SK-N-SH (cell line): ENCODE results near the gene ZCCHC3. TPM values are rescaled to one million over a fixed set of nuclear protein-coding genes. Genes with fewer than 3 reads are reported as not detected.

Experiments used
- CTCF ChIA-PET: fragments of 300-600, 350-600 bp; formaldehyde crosslinking; extraction: SDS; loops from one replicate; lab custom pipeline; 2021; lab: Yijun Ruan, JAX
- POLR2A ChIA-PET: fragments of 350-600 bp; sonication (Branson Sonifier 250); formaldehyde crosslinking; extraction: SDS; loops from one replicate; lab custom pipeline; 2020; ENCODE audit warnings: antibody characterized with exemption, inconsistent platforms; lab: Yijun Ruan, JAX
- DNase-seq: peaks from one replicate; pipeline ENCODE4 v3.0.0; 2012
- H2AFZ ChIP-seq: fragments of 200-600 bp; sonication (generic); 2 replicates; pipeline ENCODE4 v1.8.1; 2016; ENCODE audit warnings: antibody characterized with exemption, mild to moderate bottlenecking, low read depth
- H3F3A ChIP-seq: fragments of 200-600 bp; sonication (generic); replicated peaks from 2 replicates; pipeline ENCODE3; 2016; ENCODE audit warnings: antibody characterized with exemption, mild to moderate bottlenecking; ENCODE audit not compliant: insufficient read depth
- H3K27ac ChIP-seq, 2 experiments: fragments of 200-500 bp in 1 of 2; fragments of 200-600 bp in 1 of 2; sonication (Bioruptor generic) in 1 of 2; sonication (generic), shearing (Covaris generic) in 1 of 2; 2 replicates each; pipeline versions ENCODE4 v1.5.1 to v1.6.1; 2014 to 2016; ENCODE audit warnings: low read depth in 2 of 2, inconsistent platforms in 1 of 2, low read length in 1 of 2, mild to moderate bottlenecking in 1 of 2, mixed read lengths in 1 of 2
- H3K27me3 ChIP-seq: fragments of 200-600 bp; sonication (generic), shearing (Covaris generic); 2 replicates; pipeline ENCODE4 v1.6.1; 2016; ENCODE audit warnings: mixed run types; ENCODE audit not compliant: insufficient read depth
- H3K36me3 ChIP-seq, 2 experiments: fragments of 200-500 bp in 1 of 2; fragments of 200-600 bp in 1 of 2; sonication (Bioruptor generic) in 1 of 2; sonication (generic) in 1 of 2; replicated peaks in 1 of 2; 2 replicates each; pipeline versions ENCODE3 to v1.5.1; 2014 to 2016; ENCODE audit warnings: low read length in 1 of 2, mild to moderate bottlenecking in 1 of 2; ENCODE audit not compliant: insufficient read depth in 2 of 2, control insufficient read depth in 1 of 2
- H3K4me1 ChIP-seq, 2 experiments: fragments of 200-500 bp in 1 of 2; fragments of 200-600 bp in 1 of 2; sonication (Bioruptor generic) in 1 of 2; sonication (generic), shearing (Covaris generic) in 1 of 2; 2 replicates each; pipeline versions ENCODE4 v1.5.1 to v1.6.1; 2014 to 2016; ENCODE audit warnings: low read depth in 1 of 2, low read length in 1 of 2, mixed run types in 1 of 2; ENCODE audit not compliant: insufficient read depth in 2 of 2, control insufficient read depth in 1 of 2
- H3K4me2 ChIP-seq: fragments of 200-600 bp; sonication (generic), shearing (Covaris generic); 2 replicates; pipeline ENCODE4 v1.6.1; 2017; ENCODE audit warnings: mixed run types
- H3K4me3 ChIP-seq, 2 experiments: fragments of 200-500 bp in 1 of 2; fragments of 200-600 bp in 1 of 2; sonication (Bioruptor generic) in 1 of 2; sonication (generic), shearing (Covaris generic) in 1 of 2; 2 replicates each; pipeline versions ENCODE4 v1.5.1 to v1.8.1; 2014 to 2016; ENCODE audit warnings: low read depth in 2 of 2, inconsistent platforms in 1 of 2, low read length in 1 of 2, mild to moderate bottlenecking in 1 of 2, mixed read lengths in 1 of 2, moderate library complexity in 1 of 2
- H3K79me2 ChIP-seq: fragments of 200-600 bp; sonication (generic); 2 replicates; pipeline ENCODE4 v1.8.1; 2017; ENCODE audit warnings: mild to moderate bottlenecking; ENCODE audit not compliant: insufficient read depth
- H3K9ac ChIP-seq: fragments of 200-600 bp; sonication (generic); 2 replicates; pipeline ENCODE4 v1.6.1; 2017; ENCODE audit warnings: mixed run types
- H3K9me2 ChIP-seq: fragments of 200-600 bp; sonication (generic); 2 replicates; pipeline ENCODE4 v1.6.1; 2017; ENCODE audit warnings: mixed run types
- H3K9me3 ChIP-seq: fragments of 200-600 bp; sonication (generic); 2 replicates; pipeline ENCODE4 v1.6.1; 2017; ENCODE audit warnings: mixed run types, mild to moderate bottlenecking, moderate library complexity
- H4K20me1 ChIP-seq: fragments of 200-600 bp; sonication (generic); 2 replicates; pipeline ENCODE4 v1.6.1; 2017; ENCODE audit warnings: mild to moderate bottlenecking, mixed run types; ENCODE audit not compliant: insufficient read depth
- CHD2 ChIP-seq: fragments of 150-350 bp; IDR thresholded peaks from 2 replicates; pipeline ENCODE4 v1.6.1; 2018; ENCODE audit warnings: low read length; ENCODE audit not compliant: partially characterized antibody
- ELF1 ChIP-seq: IDR thresholded peaks from 2 replicates; pipeline ENCODE4 v1.4.0; 2012
- EP300 ChIP-seq, 2 experiments: IDR thresholded peaks; 2 replicates each; pipeline versions ENCODE4 v1.4.0 to v1.6.1; 2012; ENCODE audit warnings: borderline replicate concordance in 1 of 2, low read depth in 1 of 2, low read length in 1 of 2
- GABPA ChIP-seq: IDR thresholded peaks from 2 replicates; pipeline ENCODE4 v1.4.0; 2012; ENCODE audit warnings: low read depth, mild to moderate bottlenecking
- MXI1 ChIP-seq: IDR thresholded peaks from 2 replicates; pipeline ENCODE4 v1.6.1; 2012; ENCODE audit warnings: mild to moderate bottlenecking, low read depth, low read length, improper control_type of control experiment
- POLR2AphosphoS5 ChIP-seq: IDR thresholded peaks from 2 replicates; pipeline ENCODE4 v1.6.1; 2012; ENCODE audit warnings: low read depth, low read length
- RFX5 ChIP-seq: IDR thresholded peaks from 2 replicates; pipeline ENCODE4 v1.6.1; 2012; ENCODE audit warnings: mild to moderate bottlenecking, improper control_type of control experiment, low read length
- RXRA ChIP-seq: IDR thresholded peaks from 2 replicates; pipeline ENCODE4 v1.4.0; 2012; ENCODE audit warnings: low read depth, mild to moderate bottlenecking, borderline replicate concordance
- TAF1 ChIP-seq: IDR thresholded peaks from 2 replicates; pipeline ENCODE4 v1.6.1; 2012; ENCODE audit warnings: low read depth, mild to moderate bottlenecking, low read length, moderate library complexity, borderline replicate concordance
- TCF12 ChIP-seq: IDR thresholded peaks from 2 replicates; pipeline ENCODE4 v1.4.0; 2012
- USF1 ChIP-seq: IDR thresholded peaks from 2 replicates; pipeline ENCODE4 v1.4.0; 2012; ENCODE audit warnings: low read depth, borderline replicate concordance
- ZBTB33 ChIP-seq: IDR thresholded peaks from 2 replicates; pipeline ENCODE4 v1.4.0; 2012; ENCODE audit warnings: low read depth, borderline replicate concordance
- WGBS: methylation state at CpG from one replicate; pipeline ENCODE4 v1.1.6; 2017; ENCODE audit warnings: low lambda C conversion rate; 5-methylcytosine and 5-hydroxymethylcytosine counted together
- polyA plus RNA-seq, 3 experiments: library from polyadenylated mRNA; depleted of rRNA; stranded (reverse); fragments of >200 nt; gene quantifications; 2 replicates each; pipeline ENCODE4 v1.2.3, GENCODE V29; 2012
- TF ChIP-seq, protein P1 (sequence below): IDR thresholded peaks from 2 replicates; pipeline ENCODE4 v1.6.1; 2012; ENCODE audit warnings: mild to moderate bottlenecking, low read depth, low read length, moderate library complexity
- TF ChIP-seq, protein P2 (sequence below): IDR thresholded peaks from 2 replicates; pipeline ENCODE4 v1.4.0; 2012; ENCODE audit warnings: low read depth

Gene ZCCHC3
- polyA plus RNA-seq, 1 of the 3 experiments (the other 2 are of a cell fraction) = 9.5 TPM

DNA sequence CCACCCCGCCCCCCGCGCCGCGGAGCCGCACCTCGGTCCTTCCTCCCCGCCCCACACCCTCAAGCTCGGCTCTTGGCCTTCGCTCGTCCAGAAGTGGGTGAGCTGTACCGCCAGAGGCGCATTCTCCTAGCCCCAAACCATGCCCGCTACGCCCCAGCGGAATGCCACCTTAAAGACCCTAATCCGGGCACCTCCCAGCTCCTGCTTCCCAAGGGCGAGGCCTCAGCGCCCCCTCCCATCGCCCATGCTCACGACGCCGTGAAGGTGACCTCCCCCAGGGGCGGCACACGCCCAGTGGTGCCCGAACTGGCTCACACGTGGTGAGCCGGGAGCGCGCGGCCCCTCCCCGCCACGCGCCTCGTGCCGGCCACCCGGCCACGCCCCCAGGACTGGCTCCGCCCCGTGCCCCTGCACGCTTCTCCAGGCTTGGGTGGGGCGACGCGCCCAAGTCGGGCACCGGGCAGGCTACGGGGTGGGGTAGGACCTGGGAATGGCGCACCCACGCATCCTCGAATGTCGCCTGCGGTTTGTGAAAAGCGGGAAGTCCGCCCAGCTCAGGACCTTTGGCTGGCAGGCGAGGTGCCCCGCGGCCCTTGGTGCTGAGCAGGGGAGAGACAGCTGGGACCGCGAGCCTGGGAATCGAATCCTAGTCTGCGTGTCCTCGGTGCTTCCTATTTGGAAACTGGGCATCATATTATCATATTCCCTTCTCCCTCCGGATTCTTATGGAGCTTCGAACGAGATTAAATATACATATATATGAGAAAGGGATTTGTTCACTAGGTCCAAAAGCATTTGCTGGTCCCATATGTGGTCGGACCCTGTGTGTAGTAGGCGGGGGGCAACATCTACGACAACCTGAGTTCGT is 27.0 kb downstream of the ZCCHC3 start (continued):
- TF ChIP-seq, protein P1, sequence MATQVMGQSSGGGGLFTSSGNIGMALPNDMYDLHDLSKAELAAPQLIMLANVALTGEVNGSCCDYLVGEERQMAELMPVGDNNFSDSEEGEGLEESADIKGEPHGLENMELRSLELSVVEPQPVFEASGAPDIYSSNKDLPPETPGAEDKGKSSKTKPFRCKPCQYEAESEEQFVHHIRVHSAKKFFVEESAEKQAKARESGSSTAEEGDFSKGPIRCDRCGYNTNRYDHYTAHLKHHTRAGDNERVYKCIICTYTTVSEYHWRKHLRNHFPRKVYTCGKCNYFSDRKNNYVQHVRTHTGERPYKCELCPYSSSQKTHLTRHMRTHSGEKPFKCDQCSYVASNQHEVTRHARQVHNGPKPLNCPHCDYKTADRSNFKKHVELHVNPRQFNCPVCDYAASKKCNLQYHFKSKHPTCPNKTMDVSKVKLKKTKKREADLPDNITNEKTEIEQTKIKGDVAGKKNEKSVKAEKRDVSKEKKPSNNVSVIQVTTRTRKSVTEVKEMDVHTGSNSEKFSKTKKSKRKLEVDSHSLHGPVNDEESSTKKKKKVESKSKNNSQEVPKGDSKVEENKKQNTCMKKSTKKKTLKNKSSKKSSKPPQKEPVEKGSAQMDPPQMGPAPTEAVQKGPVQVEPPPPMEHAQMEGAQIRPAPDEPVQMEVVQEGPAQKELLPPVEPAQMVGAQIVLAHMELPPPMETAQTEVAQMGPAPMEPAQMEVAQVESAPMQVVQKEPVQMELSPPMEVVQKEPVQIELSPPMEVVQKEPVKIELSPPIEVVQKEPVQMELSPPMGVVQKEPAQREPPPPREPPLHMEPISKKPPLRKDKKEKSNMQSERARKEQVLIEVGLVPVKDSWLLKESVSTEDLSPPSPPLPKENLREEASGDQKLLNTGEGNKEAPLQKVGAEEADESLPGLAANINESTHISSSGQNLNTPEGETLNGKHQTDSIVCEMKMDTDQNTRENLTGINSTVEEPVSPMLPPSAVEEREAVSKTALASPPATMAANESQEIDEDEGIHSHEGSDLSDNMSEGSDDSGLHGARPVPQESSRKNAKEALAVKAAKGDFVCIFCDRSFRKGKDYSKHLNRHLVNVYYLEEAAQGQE = no peak
- TF ChIP-seq RFX5 (peak; percentile 81), RXRA (peak; percentile 23; the same call in 1 of the 2 replicates), ELF1 (no peak), GABPA (no peak), TAF1 (no peak; the same call in none of the 2 replicates), USF1 (peak; percentile 72; the same call in 1 of the 2 replicates), MXI1 (peak; percentile 100)
- TF ChIP-seq, protein P2, sequence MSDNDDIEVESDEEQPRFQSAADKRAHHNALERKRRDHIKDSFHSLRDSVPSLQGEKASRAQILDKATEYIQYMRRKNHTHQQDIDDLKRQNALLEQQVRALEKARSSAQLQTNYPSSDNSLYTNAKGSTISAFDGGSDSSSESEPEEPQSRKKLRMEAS = peak; percentile 96

DNA sequence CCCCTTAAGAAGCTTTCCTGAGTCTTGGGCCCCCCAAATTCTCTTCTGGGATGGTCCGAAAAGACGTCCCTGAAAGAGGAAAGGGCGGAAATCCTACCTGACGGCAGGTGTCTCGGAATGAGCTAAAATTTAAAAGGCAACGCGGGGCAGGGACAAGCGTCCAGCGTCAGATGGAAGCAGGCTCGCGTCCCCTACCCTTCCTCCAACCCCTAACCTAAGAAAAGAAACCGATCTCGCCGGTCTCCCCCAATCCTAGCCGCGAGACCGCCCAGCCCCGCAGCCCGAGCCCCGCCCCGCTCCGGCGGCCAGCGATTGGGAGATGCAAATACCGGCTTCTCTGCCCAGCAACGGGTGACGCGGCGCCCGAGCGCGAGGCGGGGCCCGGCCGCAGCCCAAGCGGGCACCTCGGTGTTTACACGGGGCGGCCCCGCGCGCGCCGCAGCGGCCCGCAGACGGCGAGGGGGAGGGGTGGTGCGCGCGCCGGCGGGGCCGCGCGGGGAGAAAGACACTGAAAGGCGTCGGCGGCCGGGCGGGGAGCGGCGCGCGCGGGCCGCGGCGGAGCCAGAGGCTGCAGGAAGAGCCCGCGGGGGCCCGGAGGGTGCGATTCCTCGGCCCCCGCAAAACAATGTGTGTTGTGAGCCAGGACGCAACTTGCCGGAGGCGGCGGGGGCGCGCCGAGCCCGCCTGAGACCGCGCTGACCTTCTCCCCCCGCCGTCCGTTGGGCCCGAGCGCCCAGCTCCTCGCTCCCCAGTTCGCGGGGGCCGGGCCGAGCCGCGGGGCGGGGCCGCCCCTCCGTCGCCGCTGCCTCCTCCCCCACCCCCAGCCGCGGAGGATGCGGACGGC is 27.9 kb downstream of the ZCCHC3 start, which contains the start of gene SOX12:
SOX12 (plus strand) TSS at position 508 of the 844 bp plus-strand sequence. CDS start 373 bp downstream, outside the sequence.
- Histone ChIP-seq H3K79me2 (peaks cover 37% of the 10 kb centered on the region), H3K9me3 (no peaks in the 10 kb centered on the region), H3K9me2 (no peaks in the 10 kb centered on the region), H3K4me1 (peaks cover 23 to 29% of the 10 kb centered on the region in 2 experiments; a peak in 3 of 4 replicates), H3K4me3 (peak within 1 kb of the TSS; percentile 93 to 98), H3K36me3 (peaks cover 14 to 16% of the 10 kb centered on the region in 2 experiments), H2AFZ (peak within 1 kb of the TSS; percentile 93), H3K9ac (peak within 1 kb of the TSS; percentile 92), H4K20me1 (peaks cover 31% of the 10 kb centered on the region), H3K27me3 (no peaks in the 10 kb centered on the region), H3F3A (peaks cover 29% of the 10 kb centered on the region), H3K4me2 (peak within 1 kb of the TSS; percentile 99), H3K27ac (peak within 1 kb of the TSS; percentile 95 to 97)
- peak; percentile 91 for DNase-seq
- POLR2A ChIA-PET = interaction anchor here (1.8 to 3.7 kb wide), 4 partner anchors 13 to 27 kb away, joined by 12 to 36 read pairs (median 26); partner anchors contain the start of genes NRSN2 and ZCCHC3
- CTCF ChIA-PET = interaction anchor here (0.7 to 4.3 kb wide), 7 partner anchors 14 to 89 kb away, joined by 3 to 21 read pairs (median 4); partner anchors contain the start of gene TRIB3
- WGBS = 2% methylated on average over 11 of the region's 106 CpGs
- TF ChIP-seq POLR2AphosphoS5 (peak; percentile 69), EP300 (IDR thresholded peaks at IDR 0.05; ENCODE audit: borderline replicate concordance in 1 of 2, low read depth in 1 of 2, low read length in 1 of 2) (peak; percentile 26 to 57; a peak in 2 of 4 replicates), USF1 (no peak), TAF1 (peak; percentile 39; the same call in 1 of the 2 replicates), RXRA (no peak), CHD2 (peak; percentile 28), RFX5 (peak; percentile 99), TCF12 (0 out of 2 replicates have a peak, but pooled peaks have one; percentile 2), ZBTB33 (no peak)
- TF ChIP-seq, protein P2 = 0 out of 2 replicates have a peak, but pooled peaks have one; percentile 27
